T-cell (primary cell): ENCODE results near the gene PUDP. TPM values are rescaled to one million over a fixed set of nuclear protein-coding genes. Genes with fewer than 3 reads are reported as not detected.

Experiments used
- ATAC-seq, 4 experiments: fragments of 200-7000 bp in 3 of 4; fragments of 150-1000 bp in 1 of 4; cut with Tn5 transposase; replicated peaks in 1 of 4; 1 replicate in 3 of 4; 2 replicates in 1 of 4; pipeline ENCODE4 v1.10.0; 2021; ENCODE audit warnings: moderate library complexity in 3 of 4, mild to moderate bottlenecking in 2 of 4, moderate number of reproducible peaks in 1 of 4
- CTCF ChIA-PET, 2 donors: fragments of 300-600 bp; sonication (Branson Sonifier 250); formaldehyde crosslinking; loops; one replicate each; lab custom pipeline; 2022; ENCODE audit warnings: antibody characterized with exemption in 2 of 2; lab: Charles Lee
- POLR2A ChIA-PET, 2 donors: fragments of 300-600 bp; sonication (Branson Sonifier 250); formaldehyde crosslinking; loops; one replicate each; lab custom pipeline; 2022; ENCODE audit warnings: antibody characterized with exemption in 2 of 2; lab: Charles Lee
- DNase-seq, 35 experiments: peaks; one replicate each; pipeline versions ENCODE4 v3.0.0 to v3.0.0-alpha.2; 2013 to 2023
- H3K27ac ChIP-seq: one replicate; pipeline ENCODE4 v1.5.1; 2013; ENCODE audit warnings: low read length
- H3K27me3 ChIP-seq, 2 experiments: replicated peaks in 1 of 2; 1 replicate in 1 of 2; 2 replicates in 1 of 2; pipeline versions ENCODE4 v1.6.1 to v1.7.0; 2013; ENCODE audit warnings: low read length in 1 of 2, mixed read lengths in 1 of 2; ENCODE audit not compliant: control insufficient read depth in 2 of 2, insufficient read depth in 2 of 2; ENCODE audit errors: extremely low read depth in 1 of 2
- H3K36me3 ChIP-seq, 2 donors: 1 replicate in 1 of 2; 2 replicates in 1 of 2; pipeline versions ENCODE4 v1.6.1 to v1.7.0; 2013; ENCODE audit warnings: low read length in 1 of 2; ENCODE audit not compliant: control insufficient read depth in 2 of 2, insufficient read depth in 1 of 2; ENCODE audit errors: extremely low read depth in 1 of 2
- H3K4me1 ChIP-seq, 2 experiments: 1 replicate in 1 of 2; 2 replicates in 1 of 2; pipeline versions ENCODE4 v1.6.1 to v1.7.0; 2013; ENCODE audit warnings: low read length in 2 of 2, mixed read lengths in 1 of 2; ENCODE audit not compliant: insufficient read depth in 2 of 2, control insufficient read depth in 1 of 2; ENCODE audit errors: extremely low read depth in 1 of 2
- H3K4me3 ChIP-seq, 2 donors: 1 replicate in 1 of 2; 2 replicates in 1 of 2; pipeline versions ENCODE4 v1.5.1 to v1.7.0; 2013; ENCODE audit warnings: mild to moderate bottlenecking in 2 of 2, low read length in 1 of 2, moderate library complexity in 1 of 2; ENCODE audit not compliant: control insufficient read depth in 1 of 2; ENCODE audit errors: extremely low read depth in 1 of 2
- H3K9me3 ChIP-seq: 2 replicates; pipeline ENCODE4 v1.7.0; 2013
- H3K27ac Mint-ChIP-seq, 2 donors: one replicate each; pipeline ENCODE4 v1.8.0; 2020 to 2021; ENCODE audit warnings: mild to moderate bottlenecking in 2 of 2, mixed read lengths in 2 of 2
- H3K27me3 Mint-ChIP-seq, 2 donors: one replicate each; pipeline ENCODE4 v1.8.0; 2021 to 2022; ENCODE audit warnings: mixed read lengths in 2 of 2
- H3K36me3 Mint-ChIP-seq: one replicate; pipeline ENCODE4 v1.8.0; 2021; ENCODE audit warnings: mixed read lengths
- H3K4me1 Mint-ChIP-seq, 3 donors: one replicate each; pipeline ENCODE4 v1.8.0; 2020 to 2022; ENCODE audit warnings: mixed read lengths in 3 of 3, mild to moderate bottlenecking in 1 of 3
- H3K4me3 Mint-ChIP-seq, 3 donors: one replicate each; pipeline ENCODE4 v1.8.0; 2020 to 2022; ENCODE audit warnings: mild to moderate bottlenecking in 3 of 3, mixed read lengths in 3 of 3, moderate library complexity in 3 of 3
- H3K9me3 Mint-ChIP-seq, 3 donors: one replicate each; pipeline ENCODE4 v1.8.0; 2020 to 2022; ENCODE audit warnings: mixed read lengths in 3 of 3
- WGBS: methylation state at CpG from one replicate; pipeline ENCODE4 v1.1.5; 2013; ENCODE audit warnings: missing lambda C conversion rate; ENCODE audit not compliant: insufficient coverage; 5-methylcytosine and 5-hydroxymethylcytosine counted together
- total RNA-seq, 35 experiments: library from RNA in 6 of 35; stranded (reverse) in 6 of 35; fragments of 120-200 nt in 1 of 35; gene quantifications; one replicate each; pipeline versions ENCODE4 v1.2.1 to v1.2.4 and lab custom pipeline; 2013 to 2026

The PUDP gene
- total RNA-seq, 5 donors from 2014 or later (not counting 1 experiment from before 2014, with no cell fraction given): 9.7 to 15.0 (median 10.1) TPM

DNA sequence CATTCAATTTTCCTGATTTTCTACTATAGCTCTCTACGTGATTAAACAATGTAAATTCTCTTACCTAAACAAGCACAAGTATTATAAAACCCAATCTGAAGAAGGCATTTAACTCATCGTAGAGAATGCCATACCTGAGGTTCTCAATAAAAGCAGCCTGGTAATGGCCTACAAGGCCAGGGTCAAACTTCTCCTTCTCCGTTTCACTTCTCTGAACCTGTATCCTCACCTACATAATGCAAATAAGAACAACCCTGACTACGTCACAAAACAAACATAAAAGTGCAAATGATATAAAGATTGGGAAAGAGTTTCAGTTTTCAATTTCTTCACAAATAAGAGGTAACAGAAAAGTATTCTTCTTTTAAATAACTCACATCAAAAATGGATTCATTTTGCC lies 56.0 kb downstream of the PUDP start:
- peaks cover 32 to 54% (median 40%) of the 10 kb centered on the region in 3 donors for H3K4me1 Mint-ChIP-seq
- Histone ChIP-seq H3K36me3 (peaks cover 0 to 2% of the 10 kb centered on the region in 2 donors), H3K27me3 (no peaks in the 10 kb centered on the region), H3K4me3 (no peak overlapping the region), H3K27ac (no peak overlapping the region), H3K9me3 (no peaks in the 10 kb centered on the region), H3K4me1 (peaks cover 5 to 25% of the 10 kb centered on the region in 2 experiments)
- ChIA-PET POLR2A (no interaction called here), CTCF (interaction anchor here in 1 of 2 donors (0.6 kb wide), 1 partner anchor 1136 kb away, joined by 3 read pairs; no protein-coding TSS in a partner anchor)
- no peak overlapping the region for H3K4me3 Mint-ChIP-seq
- no CpG with 5 or more reads among the region's 4 CpGs for WGBS
- no peaks in the 10 kb centered on the region for H3K36me3 Mint-ChIP-seq
- no peaks in the 10 kb centered on the region for H3K9me3 Mint-ChIP-seq
- no peak for DNase-seq
- no peak for ATAC-seq
- no peak overlapping the region for H3K27ac Mint-ChIP-seq
- no peaks in the 10 kb centered on the region for H3K27me3 Mint-ChIP-seq

DNA sequence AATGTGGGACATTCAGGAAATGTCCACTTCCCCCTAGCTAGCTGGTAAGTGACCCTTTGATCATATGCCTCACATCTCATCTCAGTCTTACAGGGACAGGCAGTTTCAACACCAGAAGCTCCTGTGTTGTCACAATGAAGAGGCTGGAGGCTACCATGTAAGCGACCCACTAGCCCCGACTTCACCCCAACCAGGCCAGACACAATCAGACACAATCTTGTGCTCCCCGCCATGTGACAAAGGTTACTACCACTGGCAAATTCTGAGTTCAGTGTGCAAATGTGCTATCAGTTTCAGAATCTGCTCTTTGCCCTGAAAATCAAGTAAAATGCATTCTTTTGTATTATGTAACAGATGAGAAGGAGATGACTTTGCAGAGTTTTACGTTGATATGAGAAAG lies 57.3 kb downstream of the PUDP start:
- no peak for ATAC-seq
- CTCF ChIA-PET: no interaction called here
- H3K36me3 Mint-ChIP-seq: no peaks in the 10 kb centered on the region

DNA sequence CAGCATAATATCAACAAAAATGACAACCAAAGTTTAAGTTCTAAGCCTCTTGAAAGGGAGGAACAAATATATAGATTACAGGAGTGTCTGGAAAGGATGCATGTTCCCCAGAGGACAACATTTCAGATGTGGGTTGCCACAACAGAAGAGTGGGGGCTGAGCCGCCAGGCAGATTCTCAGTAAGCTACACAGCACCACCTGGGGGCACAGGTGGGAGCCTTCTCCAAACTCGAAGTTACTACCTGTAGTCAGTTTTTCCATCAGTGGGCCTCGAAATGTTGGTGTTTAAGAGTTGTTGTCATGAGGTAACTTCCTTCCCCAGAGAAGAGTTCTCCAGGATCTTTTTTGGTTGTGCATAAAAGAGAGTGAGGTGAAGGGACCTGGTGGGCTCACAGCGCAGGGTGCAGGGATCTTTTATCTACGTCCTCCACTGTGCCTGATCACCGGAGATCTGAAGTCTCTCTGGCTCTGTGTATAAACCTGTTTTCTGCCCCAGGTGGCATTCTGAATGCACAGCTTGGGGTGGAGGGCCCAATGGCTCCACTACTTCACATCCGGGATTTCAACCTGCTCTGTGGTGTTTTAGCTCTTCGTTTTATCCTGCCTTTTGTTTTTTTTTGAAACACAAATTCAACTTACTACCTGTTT lies 58.9 kb downstream of the PUDP start:
- 58% methylated on average over 3 of the region's 8 CpGs for WGBS
- POLR2A ChIA-PET: interaction anchor here in 1 of 2 donors (0.5 kb wide), 1 partner anchor 59 kb away, joined by 3 read pairs; the partner anchor contains the start of gene PUDP
- DNase-seq: peak in 32 of 35 experiments; percentile 5 to 63 (median 40)

More for the DNA sequence above, 57.3 kb downstream of the PUDP start:
- DNase-seq: no peak
- Histone ChIP-seq H3K36me3 (peaks cover 0 to 4% of the 10 kb centered on the region in 2 donors), H3K27me3 (no peaks in the 10 kb centered on the region), H3K4me1 (peaks cover 14 to 38% of the 10 kb centered on the region in 2 experiments), H3K27ac (no peak overlapping the region), H3K9me3 (no peaks in the 10 kb centered on the region), H3K4me3 (no peak overlapping the region)
- H3K9me3 Mint-ChIP-seq: no peaks in the 10 kb centered on the region
- H3K27ac Mint-ChIP-seq: no peak overlapping the region
- H3K4me3 Mint-ChIP-seq: no peak overlapping the region
- WGBS: no CpG with 5 or more reads among the region's 4 CpGs
- H3K27me3 Mint-ChIP-seq: no peaks in the 10 kb centered on the region
- H3K4me1 Mint-ChIP-seq: peaks cover 43 to 66% (median 53%) of the 10 kb centered on the region in 3 donors
- POLR2A ChIA-PET: no interaction called here

DNA sequence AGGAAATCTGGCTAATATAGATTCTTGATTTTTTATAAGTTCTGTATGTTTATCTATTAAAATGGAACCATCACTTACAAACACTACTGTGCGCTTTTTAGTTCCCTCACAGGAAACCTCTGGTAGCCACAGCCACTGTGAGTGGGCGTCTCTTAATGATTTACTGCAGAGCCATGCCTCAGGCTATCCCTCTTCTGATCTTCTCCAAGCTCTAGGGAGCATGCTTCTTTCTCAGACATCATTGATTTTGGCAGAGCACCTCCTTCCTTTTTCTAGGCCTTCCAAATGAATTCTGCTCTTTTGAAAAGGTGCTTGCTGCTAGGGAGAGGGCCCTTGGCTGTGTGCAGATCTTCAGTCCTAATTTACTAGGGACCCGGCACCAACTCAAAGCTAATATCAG lies 61.6 kb downstream of the PUDP start:
- peak overlapping the region in 1 of 2 donors; percentile 53 for H3K27ac Mint-ChIP-seq
- Histone ChIP-seq H3K36me3 (peaks cover 0 to 2% of the 10 kb centered on the region in 2 donors), H3K9me3 (no peaks in the 10 kb centered on the region), H3K27ac (no peak overlapping the region), H3K4me3 (peak overlapping the region in 1 of 2 donors; percentile 15), H3K4me1 (peaks cover 36 to 70% of the 10 kb centered on the region in 2 experiments), H3K27me3 (no peaks in the 10 kb centered on the region)
- ATAC-seq: no peak
- peaks cover 78 to 89% (median 78%) of the 10 kb centered on the region in 3 donors for H3K4me1 Mint-ChIP-seq
- H3K27me3 Mint-ChIP-seq: no peaks in the 10 kb centered on the region
- H3K4me3 Mint-ChIP-seq: peak overlapping the region in 1 of 3 donors; percentile 9
- CTCF ChIA-PET: no interaction called here
- no peaks in the 10 kb centered on the region for H3K36me3 Mint-ChIP-seq
- WGBS: 38% methylated on average over 1 of the region's 3 CpGs
- no peak for DNase-seq
- no peaks in the 10 kb centered on the region for H3K9me3 Mint-ChIP-seq
- POLR2A ChIA-PET: no interaction called here

More for the DNA sequence above, 58.9 kb downstream of the PUDP start:
- no peak overlapping the region for H3K27ac ChIP-seq
- peaks cover 0 to 2% of the 10 kb centered on the region in 2 donors for H3K36me3 ChIP-seq
- Mint-ChIP-seq H3K4me3 (peak overlapping the region in 1 of 3 donors; percentile 40), H3K27me3 (no peaks in the 10 kb centered on the region), H3K27ac (peak overlapping the region; percentile 77 to 85), H3K4me1 (peaks cover 56 to 81% (median 67%) of the 10 kb centered on the region in 3 donors), H3K9me3 (no peaks in the 10 kb centered on the region), H3K36me3 (no peaks in the 10 kb centered on the region)
- H3K27me3 ChIP-seq: no peaks in the 10 kb centered on the region
- CTCF ChIA-PET: interaction anchor here (0.6 to 0.7 kb wide), 3 partner anchors 13 to 215 kb away, joined by 3 to 4 read pairs (median 3); no protein-coding TSS in a partner anchor
- H3K4me1 ChIP-seq: peaks cover 19 to 53% of the 10 kb centered on the region in 2 experiments
- no peaks in the 10 kb centered on the region for H3K9me3 ChIP-seq
- H3K4me3 ChIP-seq: peak overlapping the region in 1 of 2 donors; percentile 23
- ATAC-seq: peak; percentile 32 to 74 (median 50)

DNA sequence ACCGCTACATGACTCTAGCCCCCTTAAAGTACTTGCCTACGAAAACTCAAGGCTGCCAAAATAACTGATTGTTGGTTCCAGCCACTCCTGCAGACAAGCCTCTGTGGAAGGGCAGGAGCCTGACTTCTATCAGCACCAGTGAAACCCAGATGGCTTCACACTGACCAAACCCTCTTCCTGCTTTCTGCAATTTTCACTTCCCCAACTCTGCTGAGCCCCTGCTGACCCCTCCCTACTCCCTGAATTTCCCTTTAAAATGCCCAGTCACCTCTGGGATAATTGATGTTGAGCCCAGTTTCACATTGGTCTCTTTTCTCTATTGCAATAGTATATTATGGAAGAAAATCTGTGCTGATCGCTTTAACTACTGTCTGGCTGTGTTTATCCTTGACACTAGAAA lies 62.1 kb downstream of the PUDP start:
- Mint-ChIP-seq H3K27ac (peak overlapping the region; percentile 53 to 79), H3K27me3 (no peaks in the 10 kb centered on the region), H3K9me3 (no peaks in the 10 kb centered on the region), H3K36me3 (no peaks in the 10 kb centered on the region), H3K4me1 (peaks cover 78 to 89% (median 81%) of the 10 kb centered on the region in 3 donors), H3K4me3 (no peak overlapping the region)
- WGBS: 100% methylated on average over 2 of the region's 3 CpGs
- peaks cover 36 to 68% of the 10 kb centered on the region in 2 experiments for H3K4me1 ChIP-seq
- no peaks in the 10 kb centered on the region for H3K9me3 ChIP-seq
- CTCF ChIA-PET: no interaction called here
- no peak overlapping the region for H3K27ac ChIP-seq
- ATAC-seq (no peak), DNase-seq (no peak)
- POLR2A ChIA-PET: no interaction called here
- H3K4me3 ChIP-seq: no peak overlapping the region
- peaks cover 0 to 2% of the 10 kb centered on the region in 2 donors for H3K36me3 ChIP-seq
- no peaks in the 10 kb centered on the region for H3K27me3 ChIP-seq

DNA sequence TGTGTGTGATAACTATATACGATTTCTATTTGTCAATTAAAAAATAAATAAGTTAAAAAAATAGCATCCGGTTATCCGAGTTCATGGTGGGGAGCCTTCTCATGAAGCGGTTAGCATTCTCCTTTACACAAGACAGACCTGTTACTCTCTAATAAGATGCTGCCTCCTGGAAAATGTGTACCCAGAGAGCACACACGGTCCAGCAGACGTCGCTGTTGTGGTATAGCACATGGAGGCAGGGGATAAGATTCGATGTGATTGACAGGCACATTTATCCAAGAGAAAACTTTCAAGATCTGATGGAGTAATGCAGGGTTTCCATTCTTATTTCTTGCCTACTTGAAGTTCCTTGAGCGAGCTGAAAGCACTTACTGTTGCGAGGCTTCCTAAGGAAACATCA lies 63.1 kb downstream of the PUDP start:
- Mint-ChIP-seq H3K36me3 (no peaks in the 10 kb centered on the region), H3K9me3 (no peaks in the 10 kb centered on the region), H3K4me3 (no peak overlapping the region), H3K27ac (peak overlapping the region in 1 of 2 donors; percentile 68), H3K27me3 (no peaks in the 10 kb centered on the region), H3K4me1 (peaks cover 78 to 88% (median 83%) of the 10 kb centered on the region in 3 donors)
- Histone ChIP-seq H3K36me3 (peaks cover 0 to 2% of the 10 kb centered on the region in 2 donors), H3K27ac (no peak overlapping the region), H3K27me3 (no peaks in the 10 kb centered on the region), H3K9me3 (no peaks in the 10 kb centered on the region), H3K4me1 (peaks cover 36 to 67% of the 10 kb centered on the region in 2 experiments), H3K4me3 (no peak overlapping the region)
- ATAC-seq (no peak), DNase-seq (no peak)
- 100% methylated on average over 1 of the region's 10 CpGs for WGBS
- ChIA-PET POLR2A (interaction anchor here in 1 of 2 donors (0.5 kb wide), 1 partner anchor 62 kb away, joined by 10 read pairs; no protein-coding TSS in a partner anchor), CTCF (interaction anchor here in 1 of 2 donors (1.0 kb wide), 1 partner anchor 17 kb away, joined by 4 read pairs; no protein-coding TSS in a partner anchor)
